ENCODE measurements around the gene OXA1L.

- TF ChIP-seq CTCF (conservative IDR thresholded peaks at IDR 0.05), result no peak
- no peak for TF ChIP-seq ZFX (IDR thresholded peaks at IDR 0.05)
These were observed 48.6 kb downstream of the OXA1L start, which contains the start of gene SLC7A7 for GRCh38 chr14:22814941-22815713.
